ENCODE measurements around the gene PWWP3B. TPM values are rescaled to one million over a fixed set of nuclear protein-coding genes. Genes with fewer than 3 reads are reported as not detected.

The PWWP3B gene
- total RNA-seq = under 0.01 TPM in 1 of 2 replicates, not detected in the other

DNA sequence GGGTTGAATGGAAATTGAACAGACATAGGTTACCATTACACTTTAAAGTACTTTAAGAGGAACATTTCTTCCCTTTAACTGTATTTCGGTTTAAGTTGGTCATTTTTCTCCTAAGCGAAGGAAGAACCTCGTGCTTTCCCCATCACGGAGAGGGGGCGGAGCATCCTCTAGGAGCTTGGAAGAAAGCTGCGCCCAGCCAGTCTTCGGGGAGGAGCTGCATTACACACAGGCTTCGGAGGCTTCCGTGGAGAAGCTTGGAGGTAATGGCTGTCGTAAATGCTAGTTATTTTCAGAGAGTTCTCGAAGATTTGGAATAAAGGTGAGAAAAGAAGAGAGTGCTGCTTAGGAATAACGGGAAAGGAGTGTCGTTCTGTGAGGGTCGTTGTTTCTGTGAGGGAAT lies at the start of gene PWWP3B:
PWWP3B (plus strand) TSS at position 199 of the 400 bp plus-strand sequence. CDS start 37,128 bp downstream, outside the sequence.

Other genes with a start within 250 kb of the PWWP3B start
- gene SERPINA7, start 129.6 kb upstream of the PWWP3B start, total RNA-seq = not detected in 2 replicates